ENCODE results near the gene WDR35. TPM values are rescaled to one million over a fixed set of nuclear protein-coding genes. Genes with fewer than 3 reads are reported as not detected.

Gene WDR35
- polyA plus RNA-seq, 6 donors from 2014 or later, result 0.04 to 3.2 (median 2.0) TPM

- H3K27me3 Mint-ChIP-seq, result peaks cover 19 to 55% (median 37%) of the 10 kb centered on the region in 3 donors
- DNase-seq (no peak), ATAC-seq (ENCODE audit: low read depth in 2 of 2) (no peak)
- no peaks in the 10 kb centered on the region for H3K9me3 Mint-ChIP-seq
- peaks cover 8 to 16% (median 13%) of the 10 kb centered on the region in 3 donors for H3K4me1 Mint-ChIP-seq
- no peak overlapping the region for H3K27ac Mint-ChIP-seq
- peak overlapping the region in 1 of 8 donors; percentile 44 for H3K4me3 Mint-ChIP-seq
- no peaks in the 10 kb centered on the region for H3K36me3 Mint-ChIP-seq
Observed at GRCh38 chr2:19993731-19994130, 3.8 kb upstream of the WDR35 start.

- Mint-ChIP-seq H3K27ac (no peak overlapping the region), H3K36me3 (no peaks in the 10 kb centered on the region), H3K9me3 (no peaks in the 10 kb centered on the region), H3K4me1 (peaks cover 15 to 24% (median 22%) of the 10 kb centered on the region in 3 donors), H3K4me3 (peak overlapping the region in 1 of 8 donors; percentile 98), H3K27me3 (peaks cover 14 to 43% (median 22%) of the 10 kb centered on the region in 3 donors)
- no peak for ATAC-seq (ENCODE audit: low read depth in 2 of 2)
- DNase-seq, result no peak
Observed at GRCh38 chr2:19991895-19992294, 2.0 kb upstream of the WDR35 start.

DNA sequence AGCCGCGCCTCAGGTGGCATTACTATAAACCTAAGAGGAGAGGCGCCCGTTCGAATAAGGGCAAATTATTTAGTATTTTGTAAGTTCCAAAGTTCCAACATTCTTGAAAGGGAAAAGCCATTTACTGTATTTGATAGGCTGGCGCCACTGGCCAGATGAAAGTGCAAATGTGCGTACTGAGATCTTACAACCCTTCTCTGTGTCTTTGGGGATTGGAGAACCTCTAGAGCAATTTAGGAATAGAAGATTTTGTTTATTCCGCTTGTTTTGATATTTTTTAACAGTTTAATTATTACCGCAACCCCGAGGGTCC is 467 bp upstream of the WDR35 start:
- Mint-ChIP-seq H3K9me3 (no peaks in the 10 kb centered on the region), H3K27ac (peak overlapping the region; percentile 72 to 98 (median 93)), H3K27me3 (peaks cover 8 to 29% (median 14%) of the 10 kb centered on the region in 3 donors), H3K4me1 (peaks cover 20 to 24% (median 22%) of the 10 kb centered on the region in 3 donors), H3K36me3 (peaks cover 0 to 9% of the 10 kb centered on the region in 2 donors), H3K4me3 (peak overlapping the region; percentile 91 to 98 (median 94))
- ATAC-seq (ENCODE audit: low read depth in 2 of 2) (no peak), DNase-seq (no peak)

DNA sequence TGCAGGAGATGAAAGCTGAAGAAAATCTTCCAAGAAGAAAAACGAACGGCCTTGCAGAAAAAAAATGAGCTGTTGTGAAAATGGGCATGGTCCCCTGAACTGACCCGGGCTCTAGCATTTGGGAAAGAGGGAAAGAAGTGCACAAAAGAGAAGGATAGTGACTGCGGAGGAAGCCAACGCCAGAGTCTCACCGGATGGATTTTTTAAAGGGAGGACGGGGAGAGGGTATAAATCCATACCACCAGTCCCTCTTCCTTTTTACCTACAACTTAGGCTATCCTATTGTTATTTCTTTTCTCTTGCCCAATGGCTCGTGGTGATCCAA is 601 bp downstream of the WDR35 start:
- ATAC-seq (ENCODE audit: low read depth in 2 of 2), result no peak
- Mint-ChIP-seq H3K4me1 (peaks cover 20 to 24% (median 22%) of the 10 kb centered on the region in 3 donors), H3K27ac (peak overlapping the region; percentile 93 to 98 (median 96)), H3K9me3 (no peaks in the 10 kb centered on the region), H3K27me3 (peaks cover 8 to 24% (median 9%) of the 10 kb centered on the region in 3 donors), H3K4me3 (peak overlapping the region; percentile 91 to 98 (median 94)), H3K36me3 (peaks cover 0 to 11% of the 10 kb centered on the region in 2 donors)
- no peak for DNase-seq

DNA sequence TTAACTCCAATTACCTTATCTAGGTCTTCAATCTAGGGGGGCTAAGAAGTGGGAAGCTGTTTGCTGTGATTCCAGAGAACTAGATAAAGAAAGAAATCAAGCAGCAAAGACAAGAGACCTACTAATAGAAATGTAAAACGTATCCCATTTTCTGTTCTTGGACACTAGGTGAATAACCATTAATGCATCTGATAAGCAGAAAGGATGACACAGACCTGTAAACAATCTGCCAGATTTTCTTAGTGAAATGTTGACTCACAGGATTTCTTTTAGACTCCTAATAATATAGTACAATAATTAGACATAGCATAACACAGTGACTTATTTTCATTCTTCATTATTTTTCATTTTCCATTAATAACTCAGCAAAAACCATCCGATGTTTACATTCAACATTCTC is 1.3 kb downstream of the WDR35 start:
- H3K4me1 Mint-ChIP-seq, result peaks cover 20 to 24% (median 22%) of the 10 kb centered on the region in 3 donors
- no peak for ATAC-seq (ENCODE audit: low read depth in 2 of 2)
- H3K27ac Mint-ChIP-seq, result peak overlapping the region; percentile 20 to 98 (median 94)
- no peak for DNase-seq
- H3K9me3 Mint-ChIP-seq, result no peaks in the 10 kb centered on the region
- H3K4me3 Mint-ChIP-seq, result peak overlapping the region; percentile 12 to 98 (median 94)
- H3K36me3 Mint-ChIP-seq, result peaks cover 0 to 14% of the 10 kb centered on the region in 2 donors
- peaks cover 6 to 16% (median 8%) of the 10 kb centered on the region in 3 donors for H3K27me3 Mint-ChIP-seq

GRCh38 chr2:19987936-19988335 is 2.0 kb downstream of the WDR35 start:
- Mint-ChIP-seq H3K4me1 (peaks cover 20 to 24% (median 22%) of the 10 kb centered on the region in 3 donors), H3K27me3 (peaks cover 0 to 10% (median 8%) of the 10 kb centered on the region in 3 donors), H3K36me3 (peaks cover 0 to 14% of the 10 kb centered on the region in 2 donors), H3K9me3 (no peaks in the 10 kb centered on the region), H3K27ac (peak overlapping the region in 5 of 6 donors; percentile 18 to 98 (median 76)), H3K4me3 (peak overlapping the region in 4 of 8 donors; percentile 2 to 98 (median 66))
- DNase-seq (peak; percentile 22), ATAC-seq (ENCODE audit: low read depth in 2 of 2) (peak; percentile 30 to 53)

DNA sequence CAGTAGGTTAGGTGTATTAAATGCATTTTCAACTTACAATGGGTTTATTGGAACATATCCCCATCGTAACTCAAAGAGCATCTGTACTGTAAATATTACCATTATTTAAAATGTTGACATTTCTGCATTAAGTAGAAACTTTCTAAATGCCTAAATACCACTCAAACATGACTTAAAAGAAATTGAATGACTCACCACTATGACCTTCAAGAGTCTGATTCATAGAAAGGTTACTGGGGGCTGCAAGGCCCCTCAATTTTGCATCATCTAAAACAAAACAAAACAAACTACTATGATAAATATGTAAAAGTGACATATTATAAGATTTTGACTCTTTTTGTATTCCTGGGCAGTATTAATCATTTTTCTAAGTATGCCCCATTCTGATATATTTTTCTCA is 7.6 kb downstream of the WDR35 start:
- H3K27me3 Mint-ChIP-seq, result no peaks in the 10 kb centered on the region
- no peak overlapping the region for H3K4me3 Mint-ChIP-seq
- H3K27ac Mint-ChIP-seq, result no peak overlapping the region
- H3K9me3 Mint-ChIP-seq, result no peaks in the 10 kb centered on the region
- H3K36me3 Mint-ChIP-seq, result peaks cover 0 to 35% of the 10 kb centered on the region in 2 donors
- DNase-seq (no peak), ATAC-seq (ENCODE audit: low read depth in 2 of 2) (no peak)
- H3K4me1 Mint-ChIP-seq, result peaks cover 0 to 4% (median 0%) of the 10 kb centered on the region in 3 donors

GRCh38 chr2:19979932-19980331 is 10.0 kb downstream of the WDR35 start:
- Mint-ChIP-seq H3K9me3 (no peaks in the 10 kb centered on the region), H3K27ac (no peak overlapping the region), H3K36me3 (peaks cover 0 to 29% of the 10 kb centered on the region in 2 donors), H3K4me1 (no peaks in the 10 kb centered on the region), H3K27me3 (no peaks in the 10 kb centered on the region), H3K4me3 (no peak overlapping the region)
- ATAC-seq (ENCODE audit: low read depth in 2 of 2) (no peak), DNase-seq (no peak)

DNA sequence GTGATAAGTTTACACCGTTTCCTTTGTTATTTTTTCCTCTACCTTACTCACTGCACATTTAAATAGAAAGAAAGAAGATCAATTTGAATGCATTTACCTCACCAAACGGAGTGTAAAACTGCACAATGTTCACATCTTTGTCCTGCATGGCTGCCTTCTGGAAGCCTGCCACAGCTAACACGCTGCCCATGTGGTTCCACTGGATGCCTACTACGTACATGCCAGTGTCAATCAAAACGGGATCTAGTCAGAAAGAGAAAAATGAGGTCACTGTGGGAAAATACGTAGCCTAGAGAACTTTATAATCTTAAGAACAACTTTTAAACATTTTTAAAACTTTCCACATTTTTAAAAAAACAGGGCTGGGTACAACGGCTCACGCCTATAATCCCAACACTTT is 16.4 kb downstream of the WDR35 start:
- peaks cover 8 to 9% of the 10 kb centered on the region in 2 donors for H3K36me3 Mint-ChIP-seq
- no peak overlapping the region for H3K4me3 Mint-ChIP-seq
- peaks cover 0 to 3% (median 0%) of the 10 kb centered on the region in 3 donors for H3K4me1 Mint-ChIP-seq
- no peaks in the 10 kb centered on the region for H3K9me3 Mint-ChIP-seq
- DNase-seq (no peak), ATAC-seq (ENCODE audit: low read depth in 2 of 2) (no peak)
- no peak overlapping the region for H3K27ac Mint-ChIP-seq
- no peaks in the 10 kb centered on the region for H3K27me3 Mint-ChIP-seq

- DNase-seq (no peak), ATAC-seq (ENCODE audit: low read depth in 2 of 2) (peak; percentile 12 to 35)
- H3K4me3 Mint-ChIP-seq, result no peak overlapping the region
Observed at GRCh38 chr2:19971691-19972090, 18.2 kb downstream of the WDR35 start.

DNA sequence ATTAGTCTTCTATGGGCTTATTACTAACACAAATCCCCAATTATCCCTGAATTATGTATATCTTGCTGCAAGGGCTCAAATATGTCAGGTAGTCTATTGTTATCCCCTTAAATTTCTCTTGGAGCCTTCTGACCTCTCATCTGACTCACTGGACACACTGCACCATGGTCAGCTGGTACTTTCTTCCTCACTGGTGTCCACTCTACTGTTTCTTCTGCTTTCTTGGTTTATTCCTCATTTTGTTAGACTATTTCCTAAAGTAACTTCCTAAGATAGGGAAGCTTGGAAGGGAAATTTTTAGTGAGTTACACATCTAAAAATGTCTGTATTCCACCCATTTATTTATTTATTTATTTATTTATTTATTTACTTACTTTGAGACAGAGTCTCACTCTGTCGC is 26.5 kb downstream of the WDR35 start:
- Mint-ChIP-seq H3K27ac (no peak overlapping the region), H3K4me3 (no peak overlapping the region), H3K9me3 (peaks cover 0 to 2% (median 0%) of the 10 kb centered on the region in 7 donors), H3K36me3 (peaks cover 0 to 7% of the 10 kb centered on the region in 2 donors), H3K27me3 (no peaks in the 10 kb centered on the region), H3K4me1 (no peaks in the 10 kb centered on the region)
- ATAC-seq (ENCODE audit: low read depth in 2 of 2), result no peak
- no peak for DNase-seq

More at GRCh38 chr2:19971691-19972090, 18.2 kb downstream of the WDR35 start:
- Mint-ChIP-seq H3K27ac (no peak overlapping the region), H3K27me3 (no peaks in the 10 kb centered on the region), H3K9me3 (no peaks in the 10 kb centered on the region), H3K36me3 (peaks cover 8% of the 10 kb centered on the region in 2 donors), H3K4me1 (peaks cover 0 to 3% (median 0%) of the 10 kb centered on the region in 3 donors)

- Mint-ChIP-seq H3K36me3 (no peaks in the 10 kb centered on the region), H3K9me3 (no peaks in the 10 kb centered on the region), H3K4me3 (no peak overlapping the region), H3K27ac (no peak overlapping the region), H3K27me3 (no peaks in the 10 kb centered on the region), H3K4me1 (no peaks in the 10 kb centered on the region)
- DNase-seq (peak; percentile 38), ATAC-seq (ENCODE audit: low read depth in 2 of 2) (peak; percentile 74 to 81)
Observed at GRCh38 chr2:19955544-19956422, 34.1 kb downstream of the WDR35 start.

DNA sequence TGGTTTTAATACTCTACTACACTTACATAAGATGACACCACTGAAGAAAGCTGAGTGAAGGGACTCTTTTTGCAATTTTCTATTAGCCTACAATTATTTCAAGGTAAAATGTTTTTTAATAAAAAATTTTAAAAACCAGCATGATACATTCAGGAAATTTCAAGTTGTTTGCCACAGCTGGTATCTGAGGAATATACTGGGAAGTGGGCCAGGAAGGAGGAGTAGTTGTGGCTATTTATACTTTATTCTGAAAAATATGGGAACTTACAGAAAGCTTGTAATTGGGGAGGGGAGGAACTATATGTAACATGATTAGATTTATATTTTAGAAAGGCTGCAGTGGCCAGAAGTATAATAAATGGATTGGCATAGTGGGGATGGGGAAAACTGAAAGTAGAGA is 40.8 kb downstream of the WDR35 start:
- ATAC-seq (ENCODE audit: low read depth in 2 of 2), result no peak
- H3K27me3 Mint-ChIP-seq, result no peaks in the 10 kb centered on the region
- DNase-seq, result no peak
- H3K4me3 Mint-ChIP-seq, result no peak overlapping the region
- no peak overlapping the region for H3K27ac Mint-ChIP-seq
- peaks cover 14 to 20% of the 10 kb centered on the region in 2 donors for H3K36me3 Mint-ChIP-seq
- H3K4me1 Mint-ChIP-seq, result no peaks in the 10 kb centered on the region
- H3K9me3 Mint-ChIP-seq, result no peaks in the 10 kb centered on the region
